ENCODE data around the gene DGKG.

The DGKG gene

GRCh38 chr3:186308549-186308948 is 53.5 kb downstream of the DGKG start:
- Histone ChIP-seq H3K9me3 (ENCODE audit: control insufficient read depth, insufficient read depth, low read length) (no peaks in the 10 kb centered on the region), H3K27me3 (ENCODE audit: control insufficient read depth, low read length) (peaks cover 4% of the 10 kb centered on the region; the same call in 1 of the 2 replicates), H3K79me2 (ENCODE audit: control insufficient read depth, low read length) (no peaks in the 10 kb centered on the region), H3K4me1 (ENCODE audit: control insufficient read depth, low read length) (no peaks in the 10 kb centered on the region), H3K27ac (ENCODE audit: low read depth, low read length) (no peak overlapping the region), H3K4me2 (ENCODE audit: low read length) (no peak overlapping the region), H3K9me2 (replicated peaks; ENCODE audit: control insufficient read depth, low read length) (no peaks in the 10 kb centered on the region; the same call in 1 of the 2 replicates), H3F3A (ENCODE audit: control insufficient read depth, insufficient read depth) (no peaks in the 10 kb centered on the region), H4K20me1 (ENCODE audit: control insufficient read depth, insufficient read depth, low read depth, low read length) (no peaks in the 10 kb centered on the region), H3K36me3 (ENCODE audit: control insufficient read depth, low read length) (no peaks in the 10 kb centered on the region), H3K4me3 (ENCODE audit: low read length) (no peak overlapping the region)
- TF ChIP-seq EZH2phosphoT487 (IDR thresholded peaks at IDR 0.05; ENCODE audit: borderline replicate concordance, low read length), result no peak
- TF ChIP-seq, protein P1, sequence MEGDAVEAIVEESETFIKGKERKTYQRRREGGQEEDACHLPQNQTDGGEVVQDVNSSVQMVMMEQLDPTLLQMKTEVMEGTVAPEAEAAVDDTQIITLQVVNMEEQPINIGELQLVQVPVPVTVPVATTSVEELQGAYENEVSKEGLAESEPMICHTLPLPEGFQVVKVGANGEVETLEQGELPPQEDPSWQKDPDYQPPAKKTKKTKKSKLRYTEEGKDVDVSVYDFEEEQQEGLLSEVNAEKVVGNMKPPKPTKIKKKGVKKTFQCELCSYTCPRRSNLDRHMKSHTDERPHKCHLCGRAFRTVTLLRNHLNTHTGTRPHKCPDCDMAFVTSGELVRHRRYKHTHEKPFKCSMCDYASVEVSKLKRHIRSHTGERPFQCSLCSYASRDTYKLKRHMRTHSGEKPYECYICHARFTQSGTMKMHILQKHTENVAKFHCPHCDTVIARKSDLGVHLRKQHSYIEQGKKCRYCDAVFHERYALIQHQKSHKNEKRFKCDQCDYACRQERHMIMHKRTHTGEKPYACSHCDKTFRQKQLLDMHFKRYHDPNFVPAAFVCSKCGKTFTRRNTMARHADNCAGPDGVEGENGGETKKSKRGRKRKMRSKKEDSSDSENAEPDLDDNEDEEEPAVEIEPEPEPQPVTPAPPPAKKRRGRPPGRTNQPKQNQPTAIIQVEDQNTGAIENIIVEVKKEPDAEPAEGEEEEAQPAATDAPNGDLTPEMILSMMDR (IDR thresholded peaks at IDR 0.05; ENCODE audit: low read depth, low read length, poor library complexity, severe bottlenecking), result no peak

DNA sequence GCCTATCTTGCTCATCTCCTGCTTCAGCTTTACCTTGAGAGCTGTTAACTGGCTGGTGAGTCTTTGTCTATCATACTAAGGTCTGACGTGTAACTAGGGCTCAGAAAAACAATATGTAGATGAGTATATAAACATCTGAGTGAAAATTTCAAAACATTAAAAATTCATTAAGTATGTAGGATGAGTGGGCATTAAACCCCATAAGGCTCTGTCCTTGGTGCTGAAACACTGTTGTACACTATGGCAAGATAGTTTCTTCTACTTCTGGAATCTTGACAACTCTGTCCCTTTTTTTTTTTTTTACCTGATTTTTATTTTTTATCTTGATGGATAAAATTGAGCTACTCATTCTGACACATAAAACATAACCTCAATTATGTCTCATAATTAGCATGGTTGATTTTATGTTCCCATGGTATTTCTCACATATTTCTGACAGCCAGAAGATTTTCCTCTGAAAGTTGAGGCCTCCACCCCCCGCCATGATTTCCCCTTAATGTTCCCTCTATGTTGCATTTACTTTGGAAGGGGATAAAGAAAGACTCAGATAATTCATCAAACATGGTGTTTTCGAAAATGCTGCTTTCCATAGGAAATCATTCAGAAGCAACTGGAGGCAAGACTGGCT is 54.3 kb downstream of the DGKG start:
- Histone ChIP-seq H3K36me3 (ENCODE audit: control insufficient read depth, low read length) (no peaks in the 10 kb centered on the region), H3K4me3 (ENCODE audit: low read length) (no peak overlapping the region), H3K4me2 (ENCODE audit: low read length) (no peak overlapping the region), H4K20me1 (ENCODE audit: control insufficient read depth, insufficient read depth, low read depth, low read length) (no peaks in the 10 kb centered on the region), H3K4me1 (ENCODE audit: control insufficient read depth, low read length) (no peaks in the 10 kb centered on the region), H3F3A (ENCODE audit: control insufficient read depth, insufficient read depth) (no peaks in the 10 kb centered on the region), H3K9me3 (ENCODE audit: control insufficient read depth, insufficient read depth, low read length) (no peaks in the 10 kb centered on the region), H3K79me2 (ENCODE audit: control insufficient read depth, low read length) (no peaks in the 10 kb centered on the region), H3K27ac (ENCODE audit: low read depth, low read length) (no peak overlapping the region), H3K9me2 (replicated peaks; ENCODE audit: control insufficient read depth, low read length) (no peaks in the 10 kb centered on the region; the same call in 1 of the 2 replicates), H3K27me3 (ENCODE audit: control insufficient read depth, low read length) (peaks cover 10% of the 10 kb centered on the region; the same call in 1 of the 2 replicates)
- TF ChIP-seq EZH2phosphoT487 (IDR thresholded peaks at IDR 0.05; ENCODE audit: borderline replicate concordance, low read length), result no peak
- TF ChIP-seq, protein P1 (IDR thresholded peaks at IDR 0.05; ENCODE audit: low read depth, low read length, poor library complexity, severe bottlenecking), result no peak

GRCh38 chr3:186305286-186305685 is 56.7 kb downstream of the DGKG start:
- no peak overlapping the region for H3K4me3 ChIP-seq (ENCODE audit: low read length)
- no peaks in the 10 kb centered on the region for H3F3A ChIP-seq (ENCODE audit: control insufficient read depth, insufficient read depth)
- no peak overlapping the region for H3K4me2 ChIP-seq (ENCODE audit: low read length)
- H3K9me3 ChIP-seq (ENCODE audit: control insufficient read depth, insufficient read depth, low read length), result no peaks in the 10 kb centered on the region
- H4K20me1 ChIP-seq (ENCODE audit: control insufficient read depth, insufficient read depth, low read depth, low read length), result no peaks in the 10 kb centered on the region
- no peaks in the 10 kb centered on the region for H3K4me1 ChIP-seq (ENCODE audit: control insufficient read depth, low read length)
- H3K27ac ChIP-seq (ENCODE audit: low read depth, low read length), result no peak overlapping the region
- no peaks in the 10 kb centered on the region for H3K79me2 ChIP-seq (ENCODE audit: control insufficient read depth, low read length)
- peaks cover 15% of the 10 kb centered on the region; the same call in 1 of the 2 replicates for H3K27me3 ChIP-seq (ENCODE audit: control insufficient read depth, low read length)
- no peak for TF ChIP-seq EZH2phosphoT487 (IDR thresholded peaks at IDR 0.05; ENCODE audit: borderline replicate concordance, low read length)
- TF ChIP-seq, protein P1 (IDR thresholded peaks at IDR 0.05; ENCODE audit: low read depth, low read length, poor library complexity, severe bottlenecking), result no peak
- H3K36me3 ChIP-seq (ENCODE audit: control insufficient read depth, low read length), result no peaks in the 10 kb centered on the region
- H3K9me2 ChIP-seq (replicated peaks; ENCODE audit: control insufficient read depth, low read length), result no peaks in the 10 kb centered on the region; the same call in 1 of the 2 replicates
